AG04449 (cell line): ENCODE data around the gene MTUS2.
"Not testable (repeated sequence)": the region's sequence is repeated elsewhere in the genome, so short reads cannot be mapped to it uniquely, and the experiment has no call there.

Source experiments
- CTCF ChIA-PET: fragments of 350-600 bp; formaldehyde crosslinking; extraction: SDS; loops from one replicate; lab custom pipeline; 2021; ENCODE audit warnings: antibody characterized with exemption; lab: Yijun Ruan, JAX
- POLR2A ChIA-PET: fragments of 400-600, 350-600 bp; formaldehyde crosslinking; extraction: SDS; loops from one replicate; lab custom pipeline; 2020; ENCODE audit warnings: antibody characterized with exemption, inconsistent platforms; lab: Yijun Ruan, JAX
- DNase-seq: peaks from one replicate; pipeline ENCODE4 v3.0.0-alpha.2; 2010; ENCODE audit warnings: low read depth, low spot score
- H3K4me3 ChIP-seq: 2 replicates; pipeline ENCODE4 v1.5.1; 2011; ENCODE audit warnings: low read depth, mild to moderate bottlenecking, control low read depth, low read length
- TF ChIP-seq, protein P1 (sequence below): IDR thresholded peaks from one replicate; pipeline ENCODE4 v1.5.1; 2011; ENCODE audit warnings: mild to moderate bottlenecking, moderate library complexity, low read length, control low read depth, inconsistent platforms; ENCODE audit not compliant: insufficient read depth; ENCODE audit errors: missing control alignments

The MTUS2 gene

DNA sequence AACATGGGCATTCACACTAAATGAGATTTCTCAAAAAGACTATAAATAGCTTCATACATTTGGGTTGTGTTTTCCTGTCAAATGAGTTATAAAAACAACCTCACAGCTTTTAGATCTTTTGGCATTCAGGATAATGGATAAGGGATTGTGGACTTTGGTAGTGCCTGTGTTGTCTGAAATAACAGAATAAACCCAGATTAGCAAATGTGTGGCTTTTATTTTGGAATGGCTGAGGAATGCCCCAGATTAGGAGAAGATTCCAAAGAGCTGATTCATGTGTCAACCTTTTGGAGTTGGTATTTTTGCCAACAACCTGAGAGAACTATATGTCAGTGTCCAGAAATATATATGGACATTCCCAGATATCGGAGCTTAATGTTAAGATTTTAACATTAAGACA is 164.7 kb downstream of the MTUS2 start:
- TF ChIP-seq, protein P1, sequence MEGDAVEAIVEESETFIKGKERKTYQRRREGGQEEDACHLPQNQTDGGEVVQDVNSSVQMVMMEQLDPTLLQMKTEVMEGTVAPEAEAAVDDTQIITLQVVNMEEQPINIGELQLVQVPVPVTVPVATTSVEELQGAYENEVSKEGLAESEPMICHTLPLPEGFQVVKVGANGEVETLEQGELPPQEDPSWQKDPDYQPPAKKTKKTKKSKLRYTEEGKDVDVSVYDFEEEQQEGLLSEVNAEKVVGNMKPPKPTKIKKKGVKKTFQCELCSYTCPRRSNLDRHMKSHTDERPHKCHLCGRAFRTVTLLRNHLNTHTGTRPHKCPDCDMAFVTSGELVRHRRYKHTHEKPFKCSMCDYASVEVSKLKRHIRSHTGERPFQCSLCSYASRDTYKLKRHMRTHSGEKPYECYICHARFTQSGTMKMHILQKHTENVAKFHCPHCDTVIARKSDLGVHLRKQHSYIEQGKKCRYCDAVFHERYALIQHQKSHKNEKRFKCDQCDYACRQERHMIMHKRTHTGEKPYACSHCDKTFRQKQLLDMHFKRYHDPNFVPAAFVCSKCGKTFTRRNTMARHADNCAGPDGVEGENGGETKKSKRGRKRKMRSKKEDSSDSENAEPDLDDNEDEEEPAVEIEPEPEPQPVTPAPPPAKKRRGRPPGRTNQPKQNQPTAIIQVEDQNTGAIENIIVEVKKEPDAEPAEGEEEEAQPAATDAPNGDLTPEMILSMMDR, result no peak
- ChIA-PET CTCF (no interaction called here), POLR2A (no interaction called here)
- H3K4me3 ChIP-seq, result no peak overlapping the region
- DNase-seq, result no peak

DNA sequence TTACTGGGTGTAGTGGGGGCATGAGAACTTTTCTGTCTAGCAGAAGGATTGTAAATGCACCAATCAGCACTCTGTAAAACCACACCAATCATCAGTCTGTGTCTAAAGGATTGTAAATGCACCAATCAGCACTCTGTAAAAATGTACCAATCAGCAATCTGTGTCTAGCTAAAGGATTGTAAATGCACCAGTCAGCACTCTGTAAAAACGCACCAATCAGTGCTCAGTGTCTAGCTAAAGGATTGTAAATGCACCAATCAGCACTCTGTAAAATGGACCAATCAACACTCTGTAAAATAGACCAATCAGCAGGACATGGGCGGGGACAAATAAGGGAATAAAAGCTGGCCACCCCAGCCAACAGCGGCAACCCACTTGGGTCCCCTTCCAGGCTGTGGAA is 170.2 kb downstream of the MTUS2 start:
- POLR2A ChIA-PET, DNase-seq, H3K4me3 ChIP-seq, CTCF ChIA-PET: not testable (repeated sequence)

DNA sequence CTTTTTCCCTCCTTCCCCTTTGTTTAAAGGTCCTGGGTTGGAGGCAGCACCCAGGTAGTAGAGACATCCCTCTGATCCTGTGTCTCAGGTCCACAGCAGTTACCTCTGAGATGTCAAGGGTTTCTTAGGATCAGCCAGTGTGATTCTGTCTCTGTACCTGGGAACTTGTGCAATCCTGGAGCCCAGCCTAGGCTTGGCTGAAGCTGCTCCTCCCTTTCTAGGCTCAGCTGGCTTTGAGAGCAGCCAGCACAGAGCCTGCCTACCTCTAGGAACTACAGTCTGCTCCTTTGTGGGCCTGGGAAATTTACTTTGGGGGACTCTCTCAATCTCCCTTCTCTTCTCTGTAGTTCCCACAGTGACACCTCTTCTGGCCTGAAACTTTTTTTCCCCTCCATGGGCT is 171.6 kb downstream of the MTUS2 start:
- CTCF ChIA-PET, result no interaction called here
- no peak for DNase-seq
- H3K4me3 ChIP-seq, result no peak overlapping the region
- POLR2A ChIA-PET, result no interaction called here
- TF ChIP-seq, protein P1, result no peak

DNA sequence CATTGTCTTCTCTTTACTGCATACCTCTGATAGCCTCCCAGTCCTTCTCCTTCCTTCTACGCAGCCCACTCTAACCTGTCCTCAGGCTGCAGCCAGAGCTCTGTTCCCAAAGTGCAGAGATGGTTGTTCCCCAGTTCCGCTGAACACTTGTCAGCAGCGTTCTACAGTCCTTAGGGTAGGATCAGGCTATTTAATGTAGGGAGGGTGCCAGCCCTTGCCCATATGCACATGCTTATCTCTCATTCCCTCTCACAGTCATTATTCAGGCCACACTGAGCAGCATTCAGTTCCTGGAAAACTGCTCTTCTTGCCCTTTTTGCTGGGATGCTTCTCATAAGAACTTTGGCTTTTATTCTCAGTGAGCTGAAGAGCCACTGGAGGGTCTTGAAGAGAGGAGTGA is 180.7 kb downstream of the MTUS2 start:
- TF ChIP-seq, protein P1, result no peak
- no peak overlapping the region for H3K4me3 ChIP-seq
- POLR2A ChIA-PET, result no interaction called here
- DNase-seq, result no peak
- CTCF ChIA-PET, result no interaction called here

DNA sequence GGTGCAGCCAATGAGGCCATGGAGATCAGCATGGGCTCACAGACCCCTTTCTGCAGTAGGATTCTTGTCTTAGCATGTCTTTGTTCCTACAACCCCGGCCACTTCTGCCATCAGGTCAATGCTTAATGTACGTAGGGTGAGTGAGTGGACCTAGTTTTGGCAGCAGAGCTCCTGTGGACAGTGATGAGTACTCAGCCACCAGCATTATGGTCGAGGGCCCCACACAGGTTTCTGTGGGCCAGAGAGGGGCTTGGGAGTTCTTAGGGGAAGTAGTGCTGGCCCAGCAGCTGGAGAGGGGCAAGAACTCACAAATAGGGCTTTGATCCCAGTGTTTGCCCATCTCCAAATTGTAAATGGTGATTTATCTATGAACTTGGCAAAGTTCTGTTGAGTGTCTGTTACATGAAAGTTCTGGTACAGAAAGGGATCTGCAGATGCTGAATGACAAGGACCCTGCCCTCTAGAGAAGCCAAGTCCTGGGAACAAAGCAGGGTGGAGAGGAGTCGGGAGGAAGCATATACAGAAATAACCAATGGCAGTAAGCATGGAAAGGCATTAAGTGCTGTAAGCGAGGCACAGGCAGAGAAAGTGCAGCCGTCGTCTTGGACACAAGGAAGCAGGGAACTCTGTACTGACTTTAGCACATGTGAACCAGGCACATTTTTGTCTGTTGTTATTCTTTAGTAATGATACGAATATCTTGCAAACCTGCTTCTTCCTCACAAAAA is 185.1 kb downstream of the MTUS2 start:
- H3K4me3 ChIP-seq, result no peak overlapping the region
- ChIA-PET POLR2A (no interaction called here), CTCF (no interaction called here)
- no peak for DNase-seq
- TF ChIP-seq, protein P1, result no peak

DNA sequence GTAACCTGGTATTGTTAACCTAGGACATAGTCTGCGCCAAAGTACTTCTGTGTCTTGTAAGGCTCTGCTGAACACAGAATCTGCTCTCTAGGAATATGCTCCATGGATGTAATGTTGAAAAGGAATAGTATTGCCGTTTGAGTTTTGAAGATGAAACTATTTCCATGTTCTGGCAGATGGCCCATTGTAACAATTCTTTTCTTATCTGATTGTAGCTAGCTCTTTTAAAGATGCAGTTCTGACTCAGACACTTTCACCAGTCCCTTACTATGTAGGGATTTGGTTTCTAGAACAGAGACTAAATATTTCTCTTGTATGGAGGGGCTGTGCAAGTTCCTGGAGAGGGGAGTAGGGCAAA is 185.6 kb downstream of the MTUS2 start:
- ChIA-PET CTCF (no interaction called here), POLR2A (no interaction called here)

More for the DNA sequence above, 185.6 kb downstream of the MTUS2 start:
- H3K4me3 ChIP-seq, result no peak overlapping the region
- TF ChIP-seq, protein P1, result no peak
- no peak for DNase-seq
